T47D (cell line): ENCODE results near the gene SRD5A1.
"Not testable (repeated sequence)": the region's sequence is repeated elsewhere in the genome, so short reads cannot be mapped to it uniquely, and the experiment has no call there.

Experiments
- DNase-seq, 2 experiments: peaks; one replicate each; pipeline versions ENCODE4 v3.0.0 to v3.0.0-alpha.2; 2011 to 2012; ENCODE audit warnings: low read depth in 1 of 2, low spot score in 1 of 2
- JUND ChIP-seq: IDR thresholded peaks from 2 replicates; pipeline ENCODE4 v1.6.1; 2012; ENCODE audit warnings: low read depth
- in situ Hi-C: cut with HindIII; loops from 2 replicates; pipeline ENCODE4 v1.10.0; 2016; ENCODE audit warnings: low sequenced_read_pairs, low pct_unique_long_range_greater_than_20kb

The SRD5A1 gene

GRCh38 chr5:6637022-6637421, 3.8 kb downstream of the SRD5A1 start:
- in situ Hi-C loops, result no loop called here
- DNase-seq, result no peak
- TF ChIP-seq JUND, result no peak

GRCh38 chr5:6637590-6637989, 4.3 kb downstream of the SRD5A1 start:
- TF ChIP-seq JUND, result no peak
- no peak for DNase-seq
- in situ Hi-C loops, result no loop called here

DNA sequence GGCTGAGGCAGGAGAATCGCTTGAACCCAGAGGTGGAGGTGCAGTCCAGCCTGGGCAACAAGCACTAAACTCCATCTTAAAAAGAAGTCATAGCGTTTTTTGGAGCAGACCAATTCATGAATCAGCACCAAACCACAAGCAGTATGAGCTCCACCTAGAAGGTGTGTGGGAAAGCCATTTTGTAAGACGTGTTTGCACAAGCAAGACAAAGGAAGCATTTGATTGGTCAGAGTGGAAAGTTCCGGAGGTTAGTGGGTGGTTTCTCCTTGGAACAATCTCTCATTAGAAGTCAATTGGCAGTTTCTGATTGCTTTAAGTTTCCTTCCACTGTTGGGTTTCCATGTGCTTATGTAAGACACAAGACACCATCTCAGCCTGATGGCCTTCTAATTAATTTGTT, 5.0 kb downstream of the SRD5A1 start:
- no peak for DNase-seq
- no peak for TF ChIP-seq JUND
- in situ Hi-C loops, result no loop called here

DNA sequence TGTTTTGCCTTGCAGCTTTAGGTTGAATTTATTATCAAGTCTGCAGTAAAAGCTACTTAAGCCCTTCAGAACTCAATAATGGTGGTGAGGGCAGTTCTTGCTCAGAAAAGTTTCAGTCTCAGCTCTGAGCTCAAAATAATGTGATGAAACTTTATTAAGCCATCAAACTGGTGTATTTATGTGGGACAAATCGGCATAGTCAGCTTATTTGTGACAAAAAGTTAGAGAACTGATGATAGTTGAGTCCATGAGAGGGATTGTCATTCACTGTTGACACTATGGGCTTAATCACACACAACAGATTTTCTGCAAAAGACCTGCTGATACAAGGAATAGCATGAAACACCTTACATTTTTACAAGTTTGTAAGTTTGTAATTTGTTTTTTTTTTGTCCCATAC, 9.4 kb downstream of the SRD5A1 start:
- TF ChIP-seq JUND, result no peak
- DNase-seq, result no peak
- in situ Hi-C loops, result no loop called here

DNA sequence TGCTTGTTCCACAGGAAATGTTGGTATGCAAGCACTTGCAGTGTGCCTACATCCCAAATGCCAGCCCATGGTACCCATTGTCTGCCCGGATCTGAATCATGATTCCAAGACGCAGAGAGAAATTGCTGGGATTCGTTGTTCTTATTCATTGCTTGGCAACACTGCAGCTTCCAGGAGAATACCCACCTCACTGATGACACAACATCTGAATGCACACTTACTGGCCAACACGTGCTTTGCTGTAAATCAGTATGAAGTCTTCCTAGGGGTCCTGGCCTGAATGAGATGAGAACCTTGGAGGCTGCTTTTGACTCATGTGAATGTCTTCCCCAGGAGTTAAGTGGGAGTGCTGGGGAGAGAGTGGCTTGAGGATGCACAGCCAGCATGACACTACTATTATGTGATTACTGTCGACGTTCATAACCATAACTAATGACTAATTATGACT, 11.6 kb downstream of the SRD5A1 start:
- in situ Hi-C loops, result no loop called here
- TF ChIP-seq JUND, result no peak
- DNase-seq, result no peak

DNA sequence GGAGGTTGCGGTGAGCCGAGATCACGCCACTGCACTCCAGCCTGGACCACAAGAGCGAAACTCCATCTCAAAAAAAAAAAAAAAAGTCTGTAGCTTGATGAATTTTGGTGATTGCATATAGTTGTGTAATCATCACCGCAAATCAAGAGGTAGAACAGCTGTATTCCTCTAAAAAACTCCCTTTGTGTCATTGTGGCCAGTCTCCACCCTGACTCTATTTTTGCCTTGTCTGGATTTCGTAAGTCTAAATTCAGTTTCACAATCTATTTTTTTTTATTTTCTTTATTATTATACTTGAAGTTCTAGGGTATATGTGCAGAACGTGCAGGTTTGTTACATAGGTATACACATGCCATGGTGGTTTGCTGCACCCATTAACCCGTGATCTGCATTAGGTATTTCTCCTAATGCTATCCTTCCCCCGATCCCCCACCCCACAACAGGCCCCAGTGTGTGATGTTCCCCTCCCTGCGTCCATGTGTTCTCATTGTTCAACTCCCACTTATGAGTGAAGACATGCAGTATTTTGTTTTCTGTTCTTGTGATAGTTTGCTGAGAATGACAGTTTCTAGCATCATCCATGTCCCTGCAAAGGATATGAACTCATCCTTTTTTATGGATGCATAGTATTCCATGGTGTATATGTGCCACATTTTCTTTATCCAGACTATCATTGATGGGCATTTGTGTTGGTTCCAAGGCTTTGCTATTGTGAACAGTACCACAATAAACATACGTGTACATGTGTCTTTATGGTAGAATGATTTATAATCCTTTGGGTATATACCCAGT, 12.5 kb downstream of the SRD5A1 start:
- DNase-seq, in situ Hi-C loops: not testable (repeated sequence)

- TF ChIP-seq JUND, result no peak
- in situ Hi-C loops, result no loop called here
- DNase-seq, result no peak
Measured at GRCh38 chr5:6649186-6649585, 15.9 kb downstream of the SRD5A1 start.

DNA sequence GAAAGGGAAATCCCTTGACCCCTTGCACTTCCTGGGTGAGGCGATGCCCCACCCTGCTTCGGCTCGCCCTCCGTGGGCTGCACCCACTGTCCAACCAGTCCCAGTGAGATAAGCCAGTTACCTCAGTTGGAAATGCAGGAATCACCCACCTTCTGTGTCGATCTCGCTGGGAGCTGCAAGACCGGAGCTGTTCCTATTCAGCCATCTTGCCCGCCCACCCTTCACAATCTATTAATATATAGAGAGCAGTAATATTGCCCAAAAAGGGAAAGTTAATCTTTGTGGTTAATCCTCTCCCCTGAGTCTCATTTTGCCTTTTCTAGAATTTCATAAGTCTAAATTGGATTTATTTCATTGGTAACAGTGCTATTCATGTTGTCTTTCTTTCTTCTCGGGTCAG, 16.4 kb downstream of the SRD5A1 start:
- in situ Hi-C loops, result no loop called here
- no peak for DNase-seq
- TF ChIP-seq JUND, result no peak

DNA sequence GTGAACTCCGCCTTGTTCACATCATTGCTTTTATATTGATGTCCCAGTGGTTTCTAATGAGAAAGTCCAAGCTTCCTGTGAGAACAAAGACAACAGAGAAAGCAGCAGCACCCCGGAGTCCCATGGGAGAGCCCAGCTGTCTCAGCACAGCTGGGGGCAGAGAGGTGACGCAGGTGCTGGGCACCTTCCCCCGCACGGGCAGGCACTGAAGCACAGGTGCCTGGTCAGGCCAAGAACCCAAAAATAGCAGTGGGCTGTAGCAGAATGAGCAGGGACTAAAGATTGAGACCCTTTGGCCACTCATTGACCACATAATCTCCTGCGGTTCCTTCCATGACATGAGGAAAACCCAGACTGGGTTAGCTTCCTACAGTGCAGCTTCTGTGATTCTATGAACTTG, 18.8 kb downstream of the SRD5A1 start:
- no peak for DNase-seq
- TF ChIP-seq JUND, result no peak
- in situ Hi-C loops, result no loop called here

DNA sequence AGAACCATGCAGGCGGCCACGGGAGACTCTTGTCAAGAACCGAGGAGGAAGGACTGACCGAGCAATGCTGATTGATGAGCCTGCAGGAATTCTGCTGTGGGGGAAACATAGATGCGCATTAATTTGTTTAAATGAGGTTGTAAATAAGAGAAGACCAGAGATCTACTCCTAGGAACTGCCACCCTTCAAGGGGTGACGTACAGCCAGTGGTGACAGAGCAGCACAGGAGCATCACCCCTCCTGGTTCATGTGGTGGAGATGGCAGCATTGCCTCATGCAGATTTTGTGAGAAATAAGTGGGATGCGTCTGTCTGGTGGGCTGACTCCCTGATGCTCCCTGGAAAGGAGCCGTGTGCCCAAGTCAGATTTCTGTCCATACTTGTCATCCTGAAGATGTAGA, 22.2 kb downstream of the SRD5A1 start:
- in situ Hi-C loops, result no loop called here
- TF ChIP-seq JUND, result no peak
- no peak for DNase-seq

GRCh38 chr5:6656680-6657079, 23.4 kb downstream of the SRD5A1 start:
- TF ChIP-seq JUND, result no peak
- DNase-seq, result peak in 1 of 2 experiments; percentile 18
- in situ Hi-C loops, result no loop called here

DNA sequence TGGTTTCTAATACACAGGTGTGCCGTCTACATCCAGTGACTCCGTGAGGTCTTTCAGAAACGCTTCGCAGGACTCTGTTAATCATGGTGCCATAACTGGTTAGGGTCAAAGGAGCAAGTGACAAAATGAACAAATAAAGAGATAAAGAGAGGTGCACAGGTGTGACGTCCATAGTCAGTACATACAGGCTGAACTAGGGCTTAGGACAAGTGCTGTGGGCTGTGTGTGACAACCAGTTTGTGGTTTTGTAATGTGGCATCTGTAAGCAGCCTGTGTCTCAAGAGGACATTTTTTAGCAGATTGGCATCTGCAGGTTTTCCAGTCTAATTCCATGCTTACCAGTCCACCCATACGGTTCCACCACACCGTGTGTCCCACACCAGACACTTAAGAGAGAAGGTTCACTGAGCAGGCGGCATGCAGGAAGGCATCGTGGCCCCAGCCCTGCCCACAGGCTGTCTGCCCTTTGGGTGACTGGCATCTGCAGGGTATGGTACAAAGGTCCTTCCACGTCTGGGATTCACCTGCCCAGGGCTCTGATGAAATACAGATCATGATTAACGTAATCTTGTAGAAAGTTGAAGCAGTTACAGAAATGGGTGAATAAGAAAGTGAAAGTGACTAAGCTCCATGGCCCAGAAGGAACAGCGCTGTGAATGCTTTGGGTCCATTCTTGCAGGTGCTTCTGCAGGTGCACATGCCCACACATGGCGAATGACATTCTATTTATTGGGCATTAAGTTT, 26.9 kb downstream of the SRD5A1 start:
- in situ Hi-C loops, result no loop called here
- no peak for DNase-seq

DNA sequence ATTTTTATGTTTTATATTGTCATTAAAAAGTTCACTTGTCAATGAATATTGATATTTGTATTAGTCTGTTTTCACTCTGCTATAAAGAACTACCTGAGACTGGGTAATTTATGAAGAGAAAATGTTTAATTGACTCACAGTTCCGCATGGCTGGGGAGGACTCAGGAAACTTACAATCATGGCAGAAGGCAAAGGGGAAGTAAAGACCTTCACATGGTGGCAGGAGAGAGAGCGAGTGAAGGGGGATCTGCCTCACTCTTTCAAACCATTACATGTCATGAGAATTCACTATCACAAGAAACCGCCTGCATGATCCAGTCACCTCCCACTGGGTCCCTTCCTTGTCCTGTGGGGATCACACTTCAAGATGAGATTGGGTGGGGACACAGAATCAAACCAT, 27.4 kb downstream of the SRD5A1 start:
- in situ Hi-C loops, result no loop called here
- DNase-seq, result no peak
- TF ChIP-seq JUND, result no peak

More for the DNA sequence above, 26.9 kb downstream of the SRD5A1 start:
- TF ChIP-seq JUND, result no peak

GRCh38 chr5:6666762-6667161, 33.5 kb downstream of the SRD5A1 start:
- in situ Hi-C loops, result no loop called here
- DNase-seq, result no peak
- TF ChIP-seq JUND, result no peak
